Tibial nerve (tissue), 4 donors: ENCODE results near the gene PRPH.

ENCODE experiments used
- EP300 ChIP-seq, 2 donors: sonication (generic); formaldehyde crosslinking; IDR thresholded peaks; one replicate each; pipeline ENCODE4 v1.6.1; 2017; ENCODE audit warnings: antibody characterized with exemption in 2 of 2, mild to moderate bottlenecking in 1 of 2
- POLR2A ChIP-seq, 2 donors: fragments of 450-650 bp; IDR thresholded peaks; one replicate each; pipeline ENCODE4 v1.6.1; 2017; ENCODE audit warnings: antibody characterized with exemption in 2 of 2, mild to moderate bottlenecking in 2 of 2, moderate library complexity in 2 of 2
- TF ChIP-seq, protein P1 (sequence below), 5 experiments: fragments of 200-600 bp in 3 of 5; fragments of 450-650 bp in 2 of 5; sonication (generic) in 3 of 5; IDR thresholded peaks; one replicate each; pipeline ENCODE4 v1.5.1; 2016 to 2019; ENCODE audit warnings: antibody characterized with exemption in 5 of 5, mild to moderate bottlenecking in 3 of 5, moderate library complexity in 2 of 5

DNA sequence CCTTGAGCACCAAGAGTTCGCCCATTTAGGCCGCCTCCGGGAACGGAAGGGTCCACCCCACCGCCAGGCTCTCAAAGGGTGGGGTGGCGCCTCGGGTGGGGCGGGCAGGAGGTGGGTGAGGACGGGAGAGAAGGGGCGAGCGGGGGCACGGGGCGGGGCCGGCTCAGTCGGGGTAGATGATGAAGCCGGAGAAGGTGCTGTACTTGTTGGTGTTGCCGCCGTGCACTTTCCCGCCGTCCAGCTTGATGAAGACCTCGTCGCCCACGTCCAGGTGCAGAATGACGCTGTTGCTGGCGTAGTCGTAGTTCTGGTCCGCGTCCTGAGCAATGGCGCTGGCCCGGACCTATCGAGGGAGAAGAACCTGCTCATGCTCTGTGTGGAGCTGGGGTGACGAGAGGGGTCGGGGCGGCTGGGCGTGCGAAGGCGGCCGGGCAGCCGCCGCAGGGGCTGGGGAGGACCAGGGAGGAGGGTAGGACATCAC lies 38.0 kb downstream of the PRPH start:
- TF ChIP-seq, protein P1, sequence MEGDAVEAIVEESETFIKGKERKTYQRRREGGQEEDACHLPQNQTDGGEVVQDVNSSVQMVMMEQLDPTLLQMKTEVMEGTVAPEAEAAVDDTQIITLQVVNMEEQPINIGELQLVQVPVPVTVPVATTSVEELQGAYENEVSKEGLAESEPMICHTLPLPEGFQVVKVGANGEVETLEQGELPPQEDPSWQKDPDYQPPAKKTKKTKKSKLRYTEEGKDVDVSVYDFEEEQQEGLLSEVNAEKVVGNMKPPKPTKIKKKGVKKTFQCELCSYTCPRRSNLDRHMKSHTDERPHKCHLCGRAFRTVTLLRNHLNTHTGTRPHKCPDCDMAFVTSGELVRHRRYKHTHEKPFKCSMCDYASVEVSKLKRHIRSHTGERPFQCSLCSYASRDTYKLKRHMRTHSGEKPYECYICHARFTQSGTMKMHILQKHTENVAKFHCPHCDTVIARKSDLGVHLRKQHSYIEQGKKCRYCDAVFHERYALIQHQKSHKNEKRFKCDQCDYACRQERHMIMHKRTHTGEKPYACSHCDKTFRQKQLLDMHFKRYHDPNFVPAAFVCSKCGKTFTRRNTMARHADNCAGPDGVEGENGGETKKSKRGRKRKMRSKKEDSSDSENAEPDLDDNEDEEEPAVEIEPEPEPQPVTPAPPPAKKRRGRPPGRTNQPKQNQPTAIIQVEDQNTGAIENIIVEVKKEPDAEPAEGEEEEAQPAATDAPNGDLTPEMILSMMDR (IDR thresholded peaks at IDR 0.05), result no peak
- TF ChIP-seq POLR2A (IDR thresholded peaks at IDR 0.05), result no peak
- no peak for TF ChIP-seq EP300 (IDR thresholded peaks at IDR 0.05)
